ENCODE data around the gene FARP1.
"Not testable (repeated sequence)": the region's sequence is repeated elsewhere in the genome, so short reads cannot be mapped to it uniquely, and the experiment has no call there.

FARP1 gene

DNA sequence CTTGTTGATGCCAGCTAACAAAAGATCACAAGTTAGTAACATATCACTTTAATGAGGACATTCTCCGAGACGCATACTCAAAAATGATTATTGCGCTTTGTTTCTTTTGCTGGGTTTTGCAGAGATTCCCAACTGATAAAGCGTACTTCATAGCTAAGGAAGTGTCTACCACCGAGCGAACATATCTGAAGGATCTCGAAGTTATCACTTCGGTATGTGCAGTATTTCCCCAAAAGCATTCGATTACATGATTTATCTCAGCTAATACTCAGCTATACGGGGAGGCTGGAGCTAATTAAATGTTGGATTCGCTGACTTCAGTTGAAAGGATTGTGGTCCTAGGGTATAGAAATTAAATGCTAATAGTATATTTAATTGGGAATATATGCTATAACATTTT, 267.7 kb downstream of the FARP1 start:
- no peak for DNase-seq (ENCODE audit: low read depth)

DNA sequence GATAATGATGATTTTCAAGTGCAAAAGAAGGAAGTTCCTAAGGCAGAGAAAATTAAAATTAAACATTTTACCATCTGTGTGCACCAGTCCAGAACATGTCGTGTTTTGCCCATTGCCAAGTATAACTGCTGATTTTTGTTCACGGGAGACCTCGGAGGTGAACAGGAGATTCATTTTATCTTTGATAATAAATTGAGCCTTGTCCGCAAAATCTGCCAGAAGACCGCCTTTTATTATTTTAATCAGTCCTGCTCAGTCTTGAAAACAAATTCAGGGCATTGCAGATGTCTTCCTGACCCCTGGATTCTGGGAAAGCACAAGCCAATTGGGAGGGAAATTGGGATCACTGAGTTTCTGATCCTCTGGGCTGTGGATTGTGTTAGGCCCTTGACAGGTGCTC, 268.1 kb downstream of the FARP1 start:
- no peak for DNase-seq (ENCODE audit: low read depth)
- H3K4me3 ChIP-seq (replicated peaks; ENCODE audit: low read depth, low read length), result no peak overlapping the region
- TF ChIP-seq, protein P1, sequence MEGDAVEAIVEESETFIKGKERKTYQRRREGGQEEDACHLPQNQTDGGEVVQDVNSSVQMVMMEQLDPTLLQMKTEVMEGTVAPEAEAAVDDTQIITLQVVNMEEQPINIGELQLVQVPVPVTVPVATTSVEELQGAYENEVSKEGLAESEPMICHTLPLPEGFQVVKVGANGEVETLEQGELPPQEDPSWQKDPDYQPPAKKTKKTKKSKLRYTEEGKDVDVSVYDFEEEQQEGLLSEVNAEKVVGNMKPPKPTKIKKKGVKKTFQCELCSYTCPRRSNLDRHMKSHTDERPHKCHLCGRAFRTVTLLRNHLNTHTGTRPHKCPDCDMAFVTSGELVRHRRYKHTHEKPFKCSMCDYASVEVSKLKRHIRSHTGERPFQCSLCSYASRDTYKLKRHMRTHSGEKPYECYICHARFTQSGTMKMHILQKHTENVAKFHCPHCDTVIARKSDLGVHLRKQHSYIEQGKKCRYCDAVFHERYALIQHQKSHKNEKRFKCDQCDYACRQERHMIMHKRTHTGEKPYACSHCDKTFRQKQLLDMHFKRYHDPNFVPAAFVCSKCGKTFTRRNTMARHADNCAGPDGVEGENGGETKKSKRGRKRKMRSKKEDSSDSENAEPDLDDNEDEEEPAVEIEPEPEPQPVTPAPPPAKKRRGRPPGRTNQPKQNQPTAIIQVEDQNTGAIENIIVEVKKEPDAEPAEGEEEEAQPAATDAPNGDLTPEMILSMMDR (IDR thresholded peaks at IDR 0.05; ENCODE audit: low read length, missing control alignments), result no peak

More for the DNA sequence above, 267.7 kb downstream of the FARP1 start:
- no peak overlapping the region for H3K4me3 ChIP-seq (replicated peaks; ENCODE audit: low read depth, low read length)
- TF ChIP-seq, protein P1 (IDR thresholded peaks at IDR 0.05; ENCODE audit: low read length, missing control alignments), result no peak

DNA sequence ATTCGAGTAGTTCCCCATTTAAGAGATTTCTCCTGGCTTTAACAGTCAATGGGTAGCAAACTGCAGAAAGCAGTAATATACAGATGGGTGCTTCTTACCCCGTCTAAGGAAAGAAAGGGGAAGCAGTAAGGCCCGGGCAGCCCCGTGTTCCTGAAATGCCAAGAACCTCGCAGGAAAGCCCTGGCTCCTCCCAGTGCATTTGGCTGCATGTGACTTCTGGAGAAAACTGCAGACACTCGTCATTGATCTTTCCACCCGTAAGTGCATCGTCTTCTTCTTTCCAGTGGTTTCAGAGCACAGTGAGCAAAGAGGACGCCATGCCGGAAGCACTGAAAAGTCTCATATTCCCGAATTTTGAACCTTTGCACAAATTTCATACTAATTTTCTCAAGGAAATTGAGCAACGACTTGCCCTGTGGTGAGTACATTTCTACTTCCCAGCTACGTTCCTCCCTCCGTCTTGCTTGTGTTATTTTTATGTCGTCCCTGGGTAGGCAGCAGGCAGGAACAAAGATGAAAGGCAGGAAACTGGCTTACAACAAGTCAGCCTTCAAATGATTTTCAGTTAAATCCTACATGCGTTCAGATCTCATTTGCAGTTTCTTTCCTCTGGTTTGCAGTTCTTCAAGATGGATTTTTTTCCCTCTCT, 268.8 kb downstream of the FARP1 start:
- TF ChIP-seq, protein P1 (IDR thresholded peaks at IDR 0.05; ENCODE audit: low read length, missing control alignments), result no peak
- no peak for DNase-seq (ENCODE audit: low read depth)
- no peak overlapping the region for H3K4me3 ChIP-seq (replicated peaks; ENCODE audit: low read depth, low read length)

DNA sequence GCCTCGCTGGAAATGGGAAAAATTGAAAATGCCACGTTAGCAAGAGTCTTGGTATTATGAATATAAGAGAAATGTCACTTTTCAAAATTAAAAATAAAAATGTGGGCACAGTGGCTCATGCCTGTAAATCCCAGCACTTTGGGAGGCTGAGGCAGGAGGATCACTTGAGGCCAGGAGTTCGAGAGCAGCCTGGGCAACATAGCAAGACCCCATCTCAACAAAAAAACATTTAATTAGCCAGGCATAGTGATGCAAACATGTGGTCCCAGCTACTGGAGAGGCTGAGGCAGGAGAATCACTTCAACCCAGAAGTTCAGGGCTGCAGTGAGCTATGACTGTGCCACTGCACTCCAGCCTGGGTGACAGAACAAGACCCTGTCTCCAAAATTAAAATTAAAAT, 270.4 kb downstream of the FARP1 start:
- H3K4me3 ChIP-seq (replicated peaks; ENCODE audit: low read depth, low read length); DNase-seq (ENCODE audit: low read depth): not testable (repeated sequence)

DNA sequence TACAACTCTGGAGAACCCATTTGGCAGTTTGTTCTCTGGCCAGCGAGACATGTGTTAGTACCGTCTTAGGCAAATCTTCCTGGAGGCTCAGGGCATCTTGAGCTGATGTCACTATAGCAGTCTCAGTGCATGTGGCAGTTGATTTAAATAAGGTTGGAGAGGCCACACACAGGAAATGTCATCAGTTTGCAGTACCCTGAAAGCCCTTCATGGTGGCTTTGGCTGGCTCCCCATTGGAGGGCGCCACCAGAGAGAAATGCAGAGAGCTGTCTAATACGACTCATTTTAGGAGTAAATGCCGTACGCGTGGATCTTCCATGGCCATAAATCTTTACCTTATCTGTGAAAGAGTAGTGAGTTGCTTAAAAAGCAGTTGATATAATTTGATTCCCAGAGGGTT, 270.9 kb downstream of the FARP1 start:
- H3K4me3 ChIP-seq (replicated peaks; ENCODE audit: low read depth, low read length), result no peak overlapping the region
- no peak for DNase-seq (ENCODE audit: low read depth)
- TF ChIP-seq, protein P1 (IDR thresholded peaks at IDR 0.05; ENCODE audit: low read length, missing control alignments), result no peak

DNA sequence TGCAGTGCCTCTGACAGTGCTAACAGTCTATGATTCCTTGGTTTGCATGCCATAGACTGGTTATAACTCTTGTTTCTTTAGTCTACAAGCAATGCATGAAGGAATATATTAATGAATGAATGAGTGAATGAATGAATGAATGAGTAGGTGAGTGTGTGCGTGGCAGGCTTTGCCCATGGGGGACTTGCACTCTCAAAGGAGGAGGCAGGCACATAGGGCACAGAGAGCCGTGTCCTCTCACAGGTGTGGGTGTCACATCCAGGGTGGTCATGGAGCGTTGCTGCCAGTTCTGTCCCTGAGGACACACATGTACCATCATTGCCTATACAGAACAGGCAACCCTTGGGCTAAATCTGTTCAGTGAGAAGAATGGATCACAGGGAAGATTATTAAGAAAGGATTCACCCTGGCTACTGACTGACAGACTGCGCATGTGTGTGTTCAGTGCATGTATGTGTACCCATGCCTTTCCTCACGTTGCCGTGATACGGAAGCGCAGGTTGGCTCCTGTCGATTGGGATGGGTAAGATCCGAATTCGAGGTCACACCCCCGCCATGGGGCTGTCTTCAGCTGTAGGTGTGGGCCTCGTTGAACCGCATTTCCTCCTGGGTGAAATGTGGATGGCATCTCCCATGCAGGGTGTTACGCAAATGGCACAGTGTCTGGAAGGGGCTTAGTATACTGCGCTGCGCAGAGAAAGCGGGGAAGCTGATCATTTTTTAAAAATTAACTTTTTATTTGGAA, 272.6 kb downstream of the FARP1 start:
- TF ChIP-seq, protein P1 (IDR thresholded peaks at IDR 0.05; ENCODE audit: low read length, missing control alignments), result no peak
- DNase-seq (ENCODE audit: low read depth), result no peak
- H3K4me3 ChIP-seq (replicated peaks; ENCODE audit: low read depth, low read length), result no peak overlapping the region

DNA sequence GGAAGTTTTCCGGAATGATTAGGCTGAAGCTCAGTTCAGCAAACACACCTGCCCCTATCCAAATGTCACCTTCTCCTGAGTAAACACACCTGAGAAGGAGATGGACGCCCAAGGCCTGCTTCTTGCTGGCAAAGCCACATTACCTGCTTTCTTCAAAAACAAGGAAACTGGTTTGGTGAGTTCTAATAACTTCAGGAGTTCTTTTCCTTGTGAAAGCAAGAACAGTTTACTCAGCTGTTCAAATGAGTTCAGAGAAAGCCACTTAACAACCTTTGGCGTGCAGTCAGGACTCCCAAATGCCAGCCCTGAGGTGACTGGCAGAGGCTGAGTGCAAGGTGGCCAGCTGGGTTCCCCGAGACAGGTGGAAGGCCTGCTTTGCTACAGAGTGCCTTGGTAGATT, 273.5 kb downstream of the FARP1 start:
- no peak overlapping the region for H3K4me3 ChIP-seq (replicated peaks; ENCODE audit: low read depth, low read length)
- TF ChIP-seq, protein P1 (IDR thresholded peaks at IDR 0.05; ENCODE audit: low read length, missing control alignments), result no peak
- no peak for DNase-seq (ENCODE audit: low read depth)
